Endothelial cell of umbilical vein (primary cell): ENCODE measurements around the gene THBS3. TPM values are rescaled to one million over a fixed set of nuclear protein-coding genes. Genes with fewer than 3 reads are reported as not detected.
"Not testable (repeated sequence)": the region's sequence is repeated elsewhere in the genome, so short reads cannot be mapped to it uniquely, and the experiment has no call there.

Experiments
- BruUV-seq: library from RNA; stranded (reverse); fragments of 400-500 nt; replicated peaks from 2 replicates; lab custom pipeline; 2021; lab: Mats Ljungman, UMichigan
- CTCF ChIA-PET: fragments of 300-600, 350-600 bp; sonication (Branson Sonifier 250); formaldehyde crosslinking; loops from one replicate; lab custom pipeline; 2021; ENCODE audit warnings: antibody characterized with exemption, inconsistent platforms; lab: Charles Lee
- POLR2A ChIA-PET: fragments of 300-600, 350-600 bp; sonication (Branson Sonifier 250); formaldehyde crosslinking; loops from one replicate; lab custom pipeline; 2021; ENCODE audit warnings: antibody characterized with exemption, inconsistent platforms; lab: Charles Lee
- DNase-seq: peaks from one replicate; pipeline ENCODE4 v3.0.0-alpha.2; 2011; ENCODE audit warnings: low read depth, low spot score
- FAIRE-seq: peaks from 2 replicates; lab custom pipeline; 2011; peaks lifted over from hg19 to GRCh38; lab: Jason Lieb, UNC
- H2AFZ ChIP-seq: 2 replicates; pipeline ENCODE4 v1.6.0; 2012; ENCODE audit warnings: low read depth, low read length, control low read depth, inconsistent platforms
- H3K27ac ChIP-seq: 2 replicates; pipeline ENCODE4 v1.5.1; 2011; ENCODE audit warnings: low read depth, mild to moderate bottlenecking, control low read depth, low read length, moderate library complexity; ENCODE audit not compliant: insufficient read depth
- H3K27me3 ChIP-seq, 2 experiments: 2 replicates each; pipeline versions ENCODE4 v1.6.0 to v1.6.1; 2011; ENCODE audit warnings: low read length in 2 of 2, mixed read lengths in 1 of 2; ENCODE audit not compliant: control insufficient read depth in 2 of 2, insufficient read depth in 2 of 2
- H3K36me3 ChIP-seq, 2 experiments: 2 replicates in 1 of 2; 3 replicates in 1 of 2; pipeline ENCODE4 v1.5.1; 2011; ENCODE audit warnings: low read length in 2 of 2, mild to moderate bottlenecking in 1 of 2, moderate library complexity in 1 of 2; ENCODE audit not compliant: control insufficient read depth in 2 of 2, insufficient read depth in 2 of 2; ENCODE audit errors: extremely low read depth in 1 of 2
- H3K4me1 ChIP-seq: 3 replicates; pipeline ENCODE4 v1.5.1; 2011; ENCODE audit warnings: mild to moderate bottlenecking, low read length; ENCODE audit not compliant: control insufficient read depth, insufficient read depth; ENCODE audit errors: extremely low read depth
- H3K4me2 ChIP-seq: 2 replicates; pipeline ENCODE4 v1.6.1; 2011; ENCODE audit warnings: low read length, control low read depth, mixed read lengths; ENCODE audit not compliant: insufficient read depth
- H3K4me3 ChIP-seq, 3 experiments: fragments of 200-600 bp in 1 of 3; sonication (generic), shearing (Covaris generic) in 1 of 3; replicated peaks in 1 of 3; 2 replicates each; pipeline ENCODE4 v1.5.1; 2011 to 2016; ENCODE audit warnings: control low read depth in 3 of 3, low read length in 3 of 3, mild to moderate bottlenecking in 2 of 3, inconsistent platforms in 1 of 3, low read depth in 1 of 3, moderate library complexity in 1 of 3; ENCODE audit not compliant: insufficient read depth in 1 of 3
- H3K79me2 ChIP-seq: 2 replicates; pipeline ENCODE4 v1.6.0; 2012; ENCODE audit warnings: low read length, inconsistent platforms; ENCODE audit not compliant: control insufficient read depth, insufficient read depth
- H3K9ac ChIP-seq: replicated peaks from 2 replicates; pipeline ENCODE3; 2011; ENCODE audit warnings: low read length, control low read depth; ENCODE audit not compliant: insufficient read depth; ENCODE audit errors: extremely low read depth
- H3K9me1 ChIP-seq: replicated peaks from 3 replicates; pipeline ENCODE4 v1.6.0; 2011; ENCODE audit warnings: mild to moderate bottlenecking, low read length; ENCODE audit not compliant: control insufficient read depth, insufficient read depth; ENCODE audit errors: extremely low read depth
- H3K9me3 ChIP-seq: replicated peaks from 2 replicates; pipeline ENCODE4 v1.5.1; 2012; ENCODE audit warnings: low read length, inconsistent platforms; ENCODE audit not compliant: control insufficient read depth, insufficient read depth
- H4K20me1 ChIP-seq: replicated peaks from 2 replicates; pipeline ENCODE3; 2011; ENCODE audit warnings: mild to moderate bottlenecking, low read length; ENCODE audit not compliant: control insufficient read depth, insufficient read depth; ENCODE audit errors: extremely low read depth
- CTCF ChIP-seq, 2 donors: IDR thresholded peaks; 1 replicate in 1 of 2; 2 replicates in 1 of 2; pipeline ENCODE4 v1.5.1; 2011; ENCODE audit warnings: low read length in 2 of 2, mild to moderate bottlenecking in 2 of 2, moderate library complexity in 2 of 2, control low read depth in 1 of 2, inconsistent platforms in 1 of 2, low read depth in 1 of 2; ENCODE audit not compliant: insufficient read depth in 1 of 2; ENCODE audit errors: extremely low read depth in 1 of 2
- EZH2 ChIP-seq: IDR thresholded peaks from 2 replicates; pipeline ENCODE4 v1.6.1; 2012; ENCODE audit warnings: borderline replicate concordance, low read depth, mild to moderate bottlenecking, moderate library complexity, low read length, inconsistent platforms; ENCODE audit not compliant: severe bottlenecking
- FOS ChIP-seq: IDR thresholded peaks from 2 replicates; pipeline ENCODE4 v1.6.1; 2011; ENCODE audit warnings: mild to moderate bottlenecking, low read length, moderate library complexity, borderline replicate concordance; ENCODE audit not compliant: insufficient read depth
- GATA2 ChIP-seq: IDR thresholded peaks from 2 replicates; pipeline ENCODE4 v1.7.0; 2011; ENCODE audit warnings: low read depth, mild to moderate bottlenecking, moderate library complexity, mixed read lengths, low read length; ENCODE audit not compliant: insufficient read length, insufficient read depth
- JUN ChIP-seq: IDR thresholded peaks from 2 replicates; pipeline ENCODE4 v1.6.1; 2011; ENCODE audit warnings: borderline replicate concordance, low read depth; ENCODE audit not compliant: insufficient read length, insufficient read depth
- MAX ChIP-seq: IDR thresholded peaks from 2 replicates; pipeline ENCODE4 v1.6.1; 2011; ENCODE audit not compliant: insufficient read depth, insufficient read length
- MYC ChIP-seq: IDR thresholded peaks from one replicate; pipeline ENCODE4 v1.6.1; 2011; ENCODE audit warnings: mild to moderate bottlenecking, low read depth, low read length
- POLR2A ChIP-seq: IDR thresholded peaks from 2 replicates; pipeline ENCODE4 v1.6.1; 2012; ENCODE audit warnings: low read depth, mild to moderate bottlenecking, control low read depth, low read length
- POLR2AphosphoS5 ChIP-seq: IDR thresholded peaks from 2 replicates; pipeline ENCODE4 v1.6.1; 2012; ENCODE audit warnings: low read depth, mild to moderate bottlenecking, control low read depth, low read length, moderate library complexity; ENCODE audit not compliant: insufficient read depth
- dilution Hi-C: fragments of 300-500 bp; cut with MboI; formaldehyde crosslinking; loops from one replicate; pipeline ENCODE4 v1.15.0; 2019; ENCODE audit warnings: low sequenced_read_pairs; ENCODE audit not compliant: extremely low pct_ligation_motif_present
- intact Hi-C: fragments of 100-400 bp; cut with micrococcal nuclease; formaldehyde crosslinking; loops from one replicate; pipeline ENCODE4 v1.10.0; 2022
- polyA plus RNA-seq, 4 experiments: library from polyadenylated mRNA; depleted of rRNA in 3 of 4; stranded (reverse) in 3 of 4; unstranded in 1 of 4; fragments of >200 nt; gene quantifications; 2 replicates each; pipeline versions ENCODE4 v1.2.1 to v1.2.3, GENCODE V29; 2011 to 2012; ENCODE audit warnings: missing spikeins in 1 of 4
- total RNA-seq: library from RNA; stranded (reverse); gene quantifications from 2 replicates; pipeline ENCODE4 v1.2.3, GENCODE V29; 2021

The THBS3 gene
- total and polyA plus RNA-seq, 2 donors (not counting 3 experiments of a cell fraction or from before 2014, with no cell fraction given), result 23.6 to 25.7 TPM

GRCh38 chr1:155158991-155159390, 48.7 kb downstream of the THBS3 start:
- Histone ChIP-seq H3K27me3 (no peaks in the 10 kb centered on the region), H2AFZ (no peak overlapping the region), H3K4me2 (no peak overlapping the region), H3K9ac (no peak overlapping the region), H4K20me1 (no peaks in the 10 kb centered on the region), H3K27ac (no peak overlapping the region), H3K9me3 (no peaks in the 10 kb centered on the region), H3K79me2 (no peaks in the 10 kb centered on the region), H3K9me1 (no peaks in the 10 kb centered on the region), H3K36me3 (no peaks in the 10 kb centered on the region), H3K4me1 (no peaks in the 10 kb centered on the region), H3K4me3 (no peak overlapping the region)
- POLR2A ChIA-PET, result no interaction called here
- dilution Hi-C loops (no loop called here), intact Hi-C loops (no loop called here)
- CTCF ChIA-PET, result no interaction called here
- TF ChIP-seq MAX, result no peak
- no peak for TF ChIP-seq POLR2AphosphoS5
- TF ChIP-seq EZH2, result no peak
- TF ChIP-seq MYC, result no peak
- no peak for TF ChIP-seq FOS
- no peak for TF ChIP-seq JUN
- TF ChIP-seq GATA2, result no peak
- no peak for TF ChIP-seq POLR2A
- no peak for TF ChIP-seq CTCF (IDR thresholded peaks at IDR 0.05; ENCODE audit: extremely low read depth in 1 of 2, insufficient read depth in 1 of 2, low read depth in 1 of 2, low read length in 2 of 2)
- DNase-seq (no peak), FAIRE-seq (no peak)
- BruUV-seq, result no TSS peak

- POLR2A ChIA-PET, H2AFZ ChIP-seq, H3K27ac ChIP-seq, intact Hi-C loops, dilution Hi-C loops, H3K9me3 ChIP-seq, H3K79me2 ChIP-seq, H3K4me2 ChIP-seq, H3K9me1 ChIP-seq, H3K4me3 ChIP-seq, H3K36me3 ChIP-seq, H3K27me3 ChIP-seq, BruUV-seq, H3K4me1 ChIP-seq, DNase-seq, FAIRE-seq, H3K9ac ChIP-seq, H4K20me1 ChIP-seq: not testable (repeated sequence)
- CTCF ChIA-PET, result interaction anchor here (1.8 to 2.0 kb wide), 2 partner anchors 11 to 65 kb away, joined by 7 to 9 read pairs; no protein-coding TSS in a partner anchor
Measured at GRCh38 chr1:155155996-155156643, 51.6 kb downstream of the THBS3 start.
